CD8-positive, alpha-beta memory T cell (primary cell): ENCODE measurements around the gene TMEM242. TPM values are rescaled to one million over a fixed set of nuclear protein-coding genes. Genes with fewer than 3 reads are reported as not detected.

Experiments
- CTCF ChIA-PET: fragments of 350-600 bp; sonication (Branson Sonifier 250); formaldehyde crosslinking; loops from one replicate; lab custom pipeline; 2021; ENCODE audit warnings: antibody characterized with exemption; lab: Charles Lee
- POLR2A ChIA-PET: fragments of 350-600 bp; sonication (Branson Sonifier 250); formaldehyde crosslinking; loops from one replicate; lab custom pipeline; 2021; ENCODE audit warnings: antibody characterized with exemption; lab: Charles Lee
- DNase-seq, 5 donors: peaks; one replicate each; pipeline versions ENCODE4 v3.0.0 to v3.0.0-alpha.2; 2020 to 2022; ENCODE audit warnings: mixed read lengths in 1 of 5
- H3K27ac ChIP-seq: one replicate; pipeline ENCODE4 v1.7.0; 2013; ENCODE audit warnings: low read depth, mild to moderate bottlenecking, low read length, moderate library complexity
- H3K27me3 ChIP-seq: 2 replicates; pipeline ENCODE4 v1.7.0; 2013; ENCODE audit warnings: low read length, mild to moderate bottlenecking; ENCODE audit not compliant: insufficient read depth, poor library complexity, severe bottlenecking
- H3K36me3 ChIP-seq: 2 replicates; pipeline ENCODE4 v1.7.0; 2013; ENCODE audit warnings: mild to moderate bottlenecking, low read length, moderate library complexity; ENCODE audit not compliant: insufficient read depth
- H3K4me1 ChIP-seq: 2 replicates; pipeline ENCODE4 v1.7.0; 2013; ENCODE audit warnings: mild to moderate bottlenecking, low read length, moderate library complexity; ENCODE audit not compliant: insufficient read depth
- H3K4me3 ChIP-seq: 2 replicates; pipeline ENCODE4 v1.7.0; 2013; ENCODE audit warnings: mild to moderate bottlenecking, low read length
- H3K9me3 ChIP-seq: 2 replicates; pipeline ENCODE4 v1.7.0; 2013; ENCODE audit warnings: mild to moderate bottlenecking, low read length
- H3K27ac Mint-ChIP-seq, 8 donors: one replicate each; pipeline ENCODE4 v1.8.0; 2020 to 2021; ENCODE audit warnings: mixed read lengths in 8 of 8, mild to moderate bottlenecking in 6 of 8, inconsistent platforms in 3 of 8, moderate library complexity in 3 of 8
- H3K27me3 Mint-ChIP-seq, 2 donors: one replicate each; pipeline ENCODE4 v1.8.0; 2020 to 2021; ENCODE audit warnings: mixed read lengths in 2 of 2, mild to moderate bottlenecking in 1 of 2, moderate library complexity in 1 of 2
- H3K36me3 Mint-ChIP-seq, 3 donors: one replicate each; pipeline ENCODE4 v1.8.0; 2020 to 2021; ENCODE audit warnings: mixed read lengths in 3 of 3, inconsistent platforms in 1 of 3, mild to moderate bottlenecking in 1 of 3
- H3K4me1 Mint-ChIP-seq, 3 donors: one replicate each; pipeline ENCODE4 v1.8.0; 2020 to 2021; ENCODE audit warnings: mixed read lengths in 3 of 3, inconsistent platforms in 1 of 3, mild to moderate bottlenecking in 1 of 3
- H3K4me3 Mint-ChIP-seq, 7 donors: one replicate each; pipeline ENCODE4 v1.8.0; 2020 to 2021; ENCODE audit warnings: mixed read lengths in 7 of 7, mild to moderate bottlenecking in 6 of 7, moderate library complexity in 4 of 7, inconsistent platforms in 2 of 7
- H3K9me3 Mint-ChIP-seq, 5 donors: one replicate each; pipeline ENCODE4 v1.8.0; 2020 to 2022; ENCODE audit warnings: mixed read lengths in 5 of 5, mild to moderate bottlenecking in 3 of 5, moderate library complexity in 2 of 5, inconsistent platforms in 1 of 5
- polyA plus RNA-seq: library from polyadenylated mRNA; unstranded; fragments of 300-500 nt; fragmentation: Illumina TruSeq; gene quantifications from one replicate; pipeline ENCODE4 v1.2.3, GENCODE V29; 2021
- total RNA-seq, 2 experiments: library from RNA; stranded (reverse); gene quantifications; one replicate each; pipeline ENCODE4 v1.2.3, GENCODE V29; 2021

Gene TMEM242
- total and polyA plus RNA-seq, 3 experiments from 2014 or later = 11.0 to 12.1 (median 11.9) TPM

- H3K36me3 ChIP-seq = no peaks in the 10 kb centered on the region
- no peaks in the 10 kb centered on the region for H3K9me3 Mint-ChIP-seq
- peaks cover 7% of the 10 kb centered on the region for H3K27me3 ChIP-seq
- H3K4me3 ChIP-seq = no peak overlapping the region
- peaks cover 17 to 41% (median 20%) of the 10 kb centered on the region in 3 donors for H3K4me1 Mint-ChIP-seq
- H3K36me3 Mint-ChIP-seq = no peaks in the 10 kb centered on the region
- H3K27ac Mint-ChIP-seq = no peak overlapping the region
- peaks cover 15 to 40% of the 10 kb centered on the region in 2 donors for H3K27me3 Mint-ChIP-seq
- H3K9me3 ChIP-seq = no peaks in the 10 kb centered on the region
- ChIA-PET POLR2A (interaction anchor here (0.6 kb wide), 1 partner anchor 501 kb away, joined by 4 read pairs; no protein-coding TSS in a partner anchor), CTCF (no interaction called here)
- peak overlapping the region in 1 of 7 donors; percentile 45 for H3K4me3 Mint-ChIP-seq
- DNase-seq = no peak
- peaks cover 7% of the 10 kb centered on the region for H3K4me1 ChIP-seq
- H3K27ac ChIP-seq = no peak overlapping the region
Measured at GRCh38 chr6:157254538-157254937, 68.8 kb downstream of the TMEM242 start.

- DNase-seq = no peak
- Histone ChIP-seq H3K4me1 (peaks cover 6% of the 10 kb centered on the region), H3K9me3 (no peaks in the 10 kb centered on the region), H3K36me3 (no peaks in the 10 kb centered on the region), H3K27me3 (peaks cover 7% of the 10 kb centered on the region), H3K4me3 (no peak overlapping the region), H3K27ac (no peak overlapping the region)
- ChIA-PET CTCF (interaction anchor here (0.6 to 1.4 kb wide), 2 partner anchors 18 kb away, joined by 3 read pairs; no protein-coding TSS in a partner anchor), POLR2A (interaction anchor here (0.5 kb wide), 1 partner anchor 437 kb away, joined by 4 read pairs; no protein-coding TSS in a partner anchor)
- Mint-ChIP-seq H3K4me3 (peak overlapping the region in 2 of 7 donors; percentile 36 to 45), H3K27ac (peak overlapping the region in 1 of 8 donors; percentile 35), H3K36me3 (no peaks in the 10 kb centered on the region), H3K27me3 (peaks cover 12 to 40% of the 10 kb centered on the region in 2 donors), H3K9me3 (peaks cover 2 to 4% (median 3%) of the 10 kb centered on the region in 5 donors), H3K4me1 (peaks cover 8 to 32% (median 14%) of the 10 kb centered on the region in 3 donors)
Measured at GRCh38 chr6:157253699-157254098, 69.6 kb downstream of the TMEM242 start.

GRCh38 chr6:157253017-157253416, 70.3 kb downstream of the TMEM242 start:
- peaks cover 5 to 9% (median 8%) of the 10 kb centered on the region in 5 donors for H3K9me3 Mint-ChIP-seq
- POLR2A ChIA-PET = interaction anchor here (0.5 kb wide), 1 partner anchor 438 kb away, joined by 4 read pairs; no protein-coding TSS in a partner anchor
- DNase-seq = no peak
- Histone ChIP-seq H3K27me3 (peaks cover 7% of the 10 kb centered on the region), H3K36me3 (no peaks in the 10 kb centered on the region), H3K4me1 (no peaks in the 10 kb centered on the region), H3K4me3 (no peak overlapping the region), H3K9me3 (peaks cover 3% of the 10 kb centered on the region), H3K27ac (no peak overlapping the region)
- CTCF ChIA-PET = interaction anchor here (1.4 to 2.7 kb wide), 2 partner anchors 17 to 19 kb away, joined by 3 to 9 read pairs; no protein-coding TSS in a partner anchor
- peaks cover 4 to 25% (median 10%) of the 10 kb centered on the region in 3 donors for H3K4me1 Mint-ChIP-seq
- H3K27me3 Mint-ChIP-seq = peaks cover 14 to 39% of the 10 kb centered on the region in 2 donors
- H3K36me3 Mint-ChIP-seq = peaks cover 0 to 1% (median 0%) of the 10 kb centered on the region in 3 donors
- H3K27ac Mint-ChIP-seq = no peak overlapping the region
- H3K4me3 Mint-ChIP-seq = no peak overlapping the region

- Mint-ChIP-seq H3K9me3 (peaks cover 5 to 9% (median 8%) of the 10 kb centered on the region in 5 donors), H3K27ac (no peak overlapping the region), H3K27me3 (peaks cover 14 to 37% of the 10 kb centered on the region in 2 donors), H3K36me3 (peaks cover 0 to 11% (median 0%) of the 10 kb centered on the region in 3 donors), H3K4me3 (no peak overlapping the region), H3K4me1 (peaks cover 0 to 22% (median 7%) of the 10 kb centered on the region in 3 donors)
- peaks cover 6% of the 10 kb centered on the region for H3K9me3 ChIP-seq
- no peak overlapping the region for H3K27ac ChIP-seq
- no peaks in the 10 kb centered on the region for H3K36me3 ChIP-seq
- POLR2A ChIA-PET = no interaction called here
- no peak for DNase-seq
- no peak overlapping the region for H3K4me3 ChIP-seq
- CTCF ChIA-PET = interaction anchor here (0.8 to 2.7 kb wide), 2 partner anchors 16 kb away, joined by 3 to 9 read pairs; no protein-coding TSS in a partner anchor
- no peaks in the 10 kb centered on the region for H3K4me1 ChIP-seq
- peaks cover 7% of the 10 kb centered on the region for H3K27me3 ChIP-seq
Measured at GRCh38 chr6:157251586-157252247, 71.6 kb downstream of the TMEM242 start.

- H3K4me1 Mint-ChIP-seq = peaks cover 0 to 11% (median 7%) of the 10 kb centered on the region in 3 donors
- no peak overlapping the region for H3K4me3 Mint-ChIP-seq
- Histone ChIP-seq H3K4me3 (no peak overlapping the region), H3K27me3 (peaks cover 7% of the 10 kb centered on the region), H3K9me3 (peaks cover 6% of the 10 kb centered on the region), H3K4me1 (no peaks in the 10 kb centered on the region), H3K27ac (no peak overlapping the region), H3K36me3 (no peaks in the 10 kb centered on the region)
- no peak for DNase-seq
- ChIA-PET POLR2A (no interaction called here), CTCF (interaction anchor here (1.1 kb wide), 1 partner anchor 12 kb away, joined by 3 read pairs; no protein-coding TSS in a partner anchor)
- peaks cover 11 to 25% of the 10 kb centered on the region in 2 donors for H3K27me3 Mint-ChIP-seq
- H3K27ac Mint-ChIP-seq = no peak overlapping the region
- H3K36me3 Mint-ChIP-seq = peaks cover 0 to 11% (median 0%) of the 10 kb centered on the region in 3 donors
- H3K9me3 Mint-ChIP-seq = peaks cover 5 to 9% (median 8%) of the 10 kb centered on the region in 5 donors
Measured at GRCh38 chr6:157249826-157250225, 73.5 kb downstream of the TMEM242 start.

- no peaks in the 10 kb centered on the region for H3K36me3 ChIP-seq
- POLR2A ChIA-PET = no interaction called here
- peaks cover 0 to 11% (median 2%) of the 10 kb centered on the region in 3 donors for H3K36me3 Mint-ChIP-seq
- CTCF ChIA-PET = interaction anchor here (2.5 kb wide), 1 partner anchor 13 kb away, joined by 8 read pairs; no protein-coding TSS in a partner anchor
- no peak overlapping the region for H3K27ac Mint-ChIP-seq
- no peak for DNase-seq
- H3K27ac ChIP-seq = no peak overlapping the region
- H3K9me3 ChIP-seq = peaks cover 6% of the 10 kb centered on the region
- H3K4me1 ChIP-seq = no peaks in the 10 kb centered on the region
- peaks cover 9 to 18% of the 10 kb centered on the region in 2 donors for H3K27me3 Mint-ChIP-seq
- peaks cover 7% of the 10 kb centered on the region for H3K27me3 ChIP-seq
- peaks cover 0 to under 1% (median 0%) of the 10 kb centered on the region in 3 donors for H3K4me1 Mint-ChIP-seq
- no peak overlapping the region for H3K4me3 ChIP-seq
- peaks cover 5 to 10% (median 8%) of the 10 kb centered on the region in 5 donors for H3K9me3 Mint-ChIP-seq
- no peak overlapping the region for H3K4me3 Mint-ChIP-seq
Measured at GRCh38 chr6:157248264-157248663, 75.1 kb downstream of the TMEM242 start.

- Mint-ChIP-seq H3K36me3 (peaks cover 0 to 14% (median 2%) of the 10 kb centered on the region in 3 donors), H3K4me1 (peaks cover 0 to 6% (median 0%) of the 10 kb centered on the region in 3 donors), H3K9me3 (peaks cover 5 to 10% (median 8%) of the 10 kb centered on the region in 5 donors), H3K27me3 (peaks cover 6 to 13% of the 10 kb centered on the region in 2 donors), H3K4me3 (peak overlapping the region in 1 of 7 donors; percentile 83), H3K27ac (no peak overlapping the region)
- Histone ChIP-seq H3K4me1 (no peaks in the 10 kb centered on the region), H3K27ac (no peak overlapping the region), H3K4me3 (no peak overlapping the region), H3K9me3 (peaks cover 6% of the 10 kb centered on the region), H3K27me3 (no peaks in the 10 kb centered on the region), H3K36me3 (no peaks in the 10 kb centered on the region)
- ChIA-PET CTCF (interaction anchor here (2.5 kb wide), 1 partner anchor 11 kb away, joined by 8 read pairs; no protein-coding TSS in a partner anchor), POLR2A (no interaction called here)
- DNase-seq = peak in 1 of 5 donors; percentile 12
Measured at GRCh38 chr6:157246771-157247484, 76.4 kb downstream of the TMEM242 start.
